ENCODE data around the gene SCUBE3. TPM values are rescaled to one million over a fixed set of nuclear protein-coding genes. Genes with fewer than 3 reads are reported as not detected.

The SCUBE3 gene
- total and polyA plus RNA-seq, 9 of the 15 experiments (the other 6 are each of a cell fraction or from before 2014, with no cell fraction given), result 0.01 to 0.11 TPM; not detected in 7

DNA sequence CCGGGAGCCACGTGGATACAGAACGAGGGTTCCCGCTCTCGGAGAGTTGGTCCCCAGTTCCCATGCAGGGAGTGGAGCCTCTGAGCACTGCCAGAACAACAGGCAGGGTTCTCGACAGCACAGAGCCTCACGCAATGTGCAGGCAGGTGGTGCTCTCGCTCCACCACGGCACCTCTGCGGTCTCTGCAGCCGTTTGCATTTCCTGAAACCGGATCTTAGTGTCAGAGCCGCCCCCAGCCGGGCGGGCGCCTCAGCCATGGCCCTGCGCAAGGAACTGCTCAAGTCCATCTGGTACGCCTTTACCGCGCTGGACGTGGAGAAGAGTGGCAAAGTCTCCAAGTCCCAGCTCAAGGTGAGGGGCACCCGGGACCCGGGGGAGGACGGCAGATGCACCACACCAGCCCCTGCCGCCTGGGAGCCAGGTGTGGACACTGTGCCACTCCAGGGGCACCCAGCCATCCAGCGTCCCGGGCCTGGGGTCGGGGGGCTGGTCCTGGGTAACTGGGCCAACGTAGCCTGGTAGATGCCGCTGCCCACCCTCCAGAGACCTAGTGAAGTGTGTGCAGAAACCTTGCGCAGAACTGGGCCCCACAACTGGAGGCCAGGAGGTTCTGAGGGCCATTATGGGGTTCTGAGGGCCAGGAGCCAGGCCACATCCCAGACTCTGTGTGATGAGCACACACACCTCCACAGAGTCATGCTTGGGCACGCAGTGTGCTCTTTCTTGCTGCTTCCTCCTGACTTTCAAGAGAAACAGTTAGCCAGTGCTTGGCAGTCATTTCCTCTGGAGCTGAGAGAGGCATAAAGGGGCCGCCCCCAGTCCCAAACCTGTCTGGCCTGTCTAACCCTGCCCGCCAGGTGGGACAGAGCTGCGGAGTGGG, 84.1 kb downstream of the SCUBE3 start, which contains the start of gene DEF6 (continued):
- TF ChIP-seq JUN (IDR thresholded peaks at IDR 0.05; ENCODE audit: borderline replicate concordance, low read depth, low read length), result peak; percentile 32; the same call in 1 of the 2 replicates
- no peak for TF ChIP-seq JUN (CRISPR knock-in tag; IDR thresholded peaks at IDR 0.05; ENCODE audit: borderline replicate concordance)
- TF ChIP-seq SP1 (CRISPR knock-in tag; IDR thresholded peaks at IDR 0.05), result peak; percentile 92
- no peak for TF ChIP-seq NR2C1 (IDR thresholded peaks at IDR 0.05)
- TF ChIP-seq NR2C1 (tag; IDR thresholded peaks at IDR 0.05), result no peak
- peak; percentile 55 for TF ChIP-seq BHLHE40 (IDR thresholded peaks at IDR 0.05; ENCODE audit: low read length)
- TF ChIP-seq, protein P1, sequence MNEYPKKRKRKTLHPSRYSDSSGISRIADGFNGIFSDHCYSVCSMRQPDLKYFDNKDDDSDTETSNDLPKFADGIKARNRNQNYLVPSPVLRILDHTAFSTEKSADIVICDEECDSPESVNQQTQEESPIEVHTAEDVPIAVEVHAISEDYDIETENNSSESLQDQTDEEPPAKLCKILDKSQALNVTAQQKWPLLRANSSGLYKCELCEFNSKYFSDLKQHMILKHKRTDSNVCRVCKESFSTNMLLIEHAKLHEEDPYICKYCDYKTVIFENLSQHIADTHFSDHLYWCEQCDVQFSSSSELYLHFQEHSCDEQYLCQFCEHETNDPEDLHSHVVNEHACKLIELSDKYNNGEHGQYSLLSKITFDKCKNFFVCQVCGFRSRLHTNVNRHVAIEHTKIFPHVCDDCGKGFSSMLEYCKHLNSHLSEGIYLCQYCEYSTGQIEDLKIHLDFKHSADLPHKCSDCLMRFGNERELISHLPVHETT (CRISPR knock-in tag; conservative IDR thresholded peaks at IDR 0.05 in 1 of 2, IDR thresholded peaks at IDR 0.05 in 1 of 2), result 0 out of 4 replicates have a peak, but pooled peaks of 1 of the 2 experiments have one; percentile 32
- no peak for TF ChIP-seq ZNF717 (CRISPR knock-in tag; IDR thresholded peaks at IDR 0.05)
- TF ChIP-seq POLR2G (IDR thresholded peaks at IDR 0.05; ENCODE audit: low read depth, low read length), result peak; percentile 93
- TF ChIP-seq, protein P2, sequence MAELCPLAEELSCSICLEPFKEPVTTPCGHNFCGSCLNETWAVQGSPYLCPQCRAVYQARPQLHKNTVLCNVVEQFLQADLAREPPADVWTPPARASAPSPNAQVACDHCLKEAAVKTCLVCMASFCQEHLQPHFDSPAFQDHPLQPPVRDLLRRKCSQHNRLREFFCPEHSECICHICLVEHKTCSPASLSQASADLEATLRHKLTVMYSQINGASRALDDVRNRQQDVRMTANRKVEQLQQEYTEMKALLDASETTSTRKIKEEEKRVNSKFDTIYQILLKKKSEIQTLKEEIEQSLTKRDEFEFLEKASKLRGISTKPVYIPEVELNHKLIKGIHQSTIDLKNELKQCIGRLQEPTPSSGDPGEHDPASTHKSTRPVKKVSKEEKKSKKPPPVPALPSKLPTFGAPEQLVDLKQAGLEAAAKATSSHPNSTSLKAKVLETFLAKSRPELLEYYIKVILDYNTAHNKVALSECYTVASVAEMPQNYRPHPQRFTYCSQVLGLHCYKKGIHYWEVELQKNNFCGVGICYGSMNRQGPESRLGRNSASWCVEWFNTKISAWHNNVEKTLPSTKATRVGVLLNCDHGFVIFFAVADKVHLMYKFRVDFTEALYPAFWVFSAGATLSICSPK (IDR thresholded peaks at IDR 0.05; ENCODE audit: borderline replicate concordance), result no peak
- TF ChIP-seq ZNF197 (CRISPR knock-in tag; IDR thresholded peaks at IDR 0.05; ENCODE audit: low read depth), result peak; percentile 76; the same call in 1 of the 2 replicates
- TF ChIP-seq YY1 (IDR thresholded peaks at IDR 0.05; ENCODE audit: borderline replicate concordance in 1 of 3, control insufficient read depth in 1 of 3, extremely low read depth in 1 of 3, insufficient read depth in 3 of 3, insufficient read length in 1 of 3, insufficient replicate concordance in 2 of 3, low read depth in 1 of 3, low read length in 2 of 3), result peak in 2 of 3 experiments; percentile 83 to 91
- TF ChIP-seq FOXA3 (CRISPR knock-in tag; conservative IDR thresholded peaks at IDR 0.05 in 1 of 2, IDR thresholded peaks at IDR 0.05 in 1 of 2), result peak in 1 of 2 experiments; percentile 72; a peak in 1 of 4 replicates
- TF ChIP-seq MTA1 (IDR thresholded peaks at IDR 0.05; ENCODE audit: borderline replicate concordance), result no peak
- TF ChIP-seq ZNF282 (CRISPR knock-in tag; IDR thresholded peaks at IDR 0.05), result no peak
- TF ChIP-seq ZKSCAN3 (CRISPR knock-in tag; IDR thresholded peaks at IDR 0.05), result no peak
- peak; percentile 90 for TF ChIP-seq L3MBTL2 (IDR thresholded peaks at IDR 0.05)
- TF ChIP-seq IFI16 (CRISPR knock-in tag; IDR thresholded peaks at IDR 0.05), result no peak
- no peak for TF ChIP-seq FUS (optimal IDR thresholded peaks at IDR 0.05; ENCODE audit: low read depth, low read length)
- TF ChIP-seq MECOM (CRISPR knock-in tag; IDR thresholded peaks at IDR 0.05), result no peak
- TF ChIP-seq ARID2 (IDR thresholded peaks at IDR 0.05), result peak; percentile 87
- TF ChIP-seq BCOR (IDR thresholded peaks at IDR 0.05), result 0 out of 2 replicates have a peak, but pooled peaks have one; percentile 30
- TF ChIP-seq, protein P3, sequence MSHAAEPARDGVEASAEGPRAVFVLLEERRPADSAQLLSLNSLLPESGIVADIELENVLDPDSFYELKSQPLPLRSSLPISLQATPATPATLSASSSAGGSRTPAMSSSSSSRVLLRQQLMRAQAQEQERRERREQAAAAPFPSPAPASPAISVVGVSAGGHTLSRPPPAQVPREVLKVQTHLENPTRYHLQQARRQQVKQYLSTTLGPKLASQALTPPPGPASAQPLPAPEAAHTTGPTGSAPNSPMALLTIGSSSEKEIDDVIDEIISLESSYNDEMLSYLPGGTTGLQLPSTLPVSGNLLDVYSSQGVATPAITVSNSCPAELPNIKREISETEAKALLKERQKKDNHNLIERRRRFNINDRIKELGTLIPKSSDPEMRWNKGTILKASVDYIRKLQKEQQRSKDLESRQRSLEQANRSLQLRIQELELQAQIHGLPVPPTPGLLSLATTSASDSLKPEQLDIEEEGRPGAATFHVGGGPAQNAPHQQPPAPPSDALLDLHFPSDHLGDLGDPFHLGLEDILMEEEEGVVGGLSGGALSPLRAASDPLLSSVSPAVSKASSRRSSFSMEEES (CRISPR knock-in tag; IDR thresholded peaks at IDR 0.05), result no peak
